Measurements from ENCODE around the gene UGT1A1.

Gene UGT1A1

DNA sequence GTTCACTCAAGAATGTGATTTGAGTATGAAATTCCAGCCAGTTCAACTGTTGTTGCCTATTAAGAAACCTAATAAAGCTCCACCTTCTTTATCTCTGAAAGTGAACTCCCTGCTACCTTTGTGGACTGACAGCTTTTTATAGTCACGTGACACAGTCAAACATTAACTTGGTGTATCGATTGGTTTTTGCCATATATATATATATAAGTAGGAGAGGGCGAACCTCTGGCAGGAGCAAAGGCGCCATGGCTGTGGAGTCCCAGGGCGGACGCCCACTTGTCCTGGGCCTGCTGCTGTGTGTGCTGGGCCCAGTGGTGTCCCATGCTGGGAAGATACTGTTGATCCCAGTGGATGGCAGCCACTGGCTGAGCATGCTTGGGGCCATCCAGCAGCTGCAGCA, at the start of gene UGT1A1:
TSS of gene UGT1A1 (plus strand) at position 228 of the 400 bp plus-strand sequence. CDS start at position 246, 18 bp downstream.
- no peak for TF ChIP-seq GATA2 (IDR thresholded peaks at IDR 0.05; ENCODE audit: low read depth, low read length)
- TF ChIP-seq GATA3 (IDR thresholded peaks at IDR 0.05; ENCODE audit: low read depth, low read length) = no peak

GRCh38 chr2:233711312-233712008, 48.6 kb upstream of the UGT1A1 start:
- TF ChIP-seq GATA2 (IDR thresholded peaks at IDR 0.05; ENCODE audit: low read depth, low read length) (no peak), GATA3 (IDR thresholded peaks at IDR 0.05; ENCODE audit: low read depth, low read length) (no peak)

DNA sequence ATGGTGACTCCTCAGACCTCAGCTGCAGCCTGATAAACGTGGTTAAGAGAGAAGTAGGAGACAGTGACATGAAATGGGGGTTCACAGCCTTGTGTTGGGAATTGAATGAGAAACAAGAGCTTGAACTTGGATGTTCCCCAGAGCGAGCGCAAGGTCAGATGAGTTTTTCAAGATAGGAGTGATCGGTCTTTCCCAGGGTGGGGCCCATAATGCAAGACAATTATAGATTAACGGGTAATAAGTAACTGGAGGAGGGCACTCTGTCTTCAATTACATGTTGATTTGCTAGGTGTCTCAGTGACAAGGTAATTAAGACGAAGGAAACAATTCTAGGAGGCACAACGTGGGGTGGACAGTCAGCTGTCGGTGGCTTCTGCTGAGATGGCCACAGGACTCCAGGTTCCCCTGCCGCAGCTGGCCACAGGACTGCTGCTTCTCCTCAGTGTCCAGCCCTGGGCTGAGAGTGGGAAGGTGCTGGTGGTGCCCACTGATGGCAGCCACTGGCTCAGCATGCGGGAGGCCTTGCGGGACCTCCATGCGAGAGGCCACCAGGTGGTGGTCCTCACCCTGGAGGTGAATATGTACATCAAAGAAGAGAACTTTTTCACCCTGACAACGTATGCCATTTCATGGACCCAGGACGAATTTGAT, 47.3 kb upstream of the UGT1A1 start, which contains the start of gene UGT1A5:
TSS of gene UGT1A5 (plus strand) at position 297 of the 651 bp plus-strand sequence. CDS start at position 382, 85 bp downstream.
- no peak for TF ChIP-seq GATA3 (IDR thresholded peaks at IDR 0.05; ENCODE audit: low read depth, low read length)
- TF ChIP-seq GATA2 (IDR thresholded peaks at IDR 0.05; ENCODE audit: low read depth, low read length) = no peak

GRCh38 chr2:233713262-233713615, 46.8 kb upstream of the UGT1A1 start:
- TF ChIP-seq GATA3 (IDR thresholded peaks at IDR 0.05; ENCODE audit: low read depth, low read length) (no peak), GATA2 (IDR thresholded peaks at IDR 0.05; ENCODE audit: low read depth, low read length) (no peak)

- TF ChIP-seq GATA3 (IDR thresholded peaks at IDR 0.05; ENCODE audit: low read depth, low read length) (no peak), GATA2 (IDR thresholded peaks at IDR 0.05; ENCODE audit: low read depth, low read length) (no peak)
These were observed 45.9 kb upstream of the UGT1A1 start for GRCh38 chr2:233714121-233714520.

GRCh38 chr2:233718552-233718951, 41.5 kb upstream of the UGT1A1 start, which contains the start of gene UGT1A4:
TSS of gene UGT1A4 (plus strand) at chr2:233718736. CDS start at chr2:233718821, 85 bp downstream.
- TF ChIP-seq GATA2 (IDR thresholded peaks at IDR 0.05; ENCODE audit: low read depth, low read length) = no peak
- no peak for TF ChIP-seq GATA3 (IDR thresholded peaks at IDR 0.05; ENCODE audit: low read depth, low read length)

GRCh38 chr2:233728723-233729301, 31.3 kb upstream of the UGT1A1 start, which contains the start of gene UGT1A3:
TSS of gene UGT1A3 (plus strand) at chr2:233729042. CDS start at chr2:233729127, 85 bp downstream.
- TF ChIP-seq GATA3 (IDR thresholded peaks at IDR 0.05; ENCODE audit: low read depth, low read length) (no peak), GATA2 (IDR thresholded peaks at IDR 0.05; ENCODE audit: low read depth, low read length) (no peak)

DNA sequence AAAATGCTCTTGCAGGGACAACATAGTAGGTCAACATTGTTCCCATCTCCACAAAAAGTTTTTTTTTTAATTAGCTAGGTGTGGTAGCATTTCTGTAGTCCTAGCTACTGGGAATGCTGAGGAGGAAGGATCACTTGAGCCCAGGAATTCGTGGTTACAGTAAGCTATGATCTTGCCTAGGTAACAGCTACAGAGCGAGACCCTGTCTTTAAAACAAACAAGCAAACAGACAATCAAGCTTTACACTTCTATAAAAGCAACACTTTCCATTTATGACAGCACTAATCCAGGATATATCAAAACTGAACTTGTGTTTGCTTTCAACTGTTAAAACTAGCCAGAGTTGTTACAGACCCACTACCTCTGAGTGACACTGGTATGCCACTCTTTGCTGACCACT, 19.2 kb upstream of the UGT1A1 start:
- TF ChIP-seq GATA3 (IDR thresholded peaks at IDR 0.05; ENCODE audit: low read depth, low read length) (no peak), GATA2 (IDR thresholded peaks at IDR 0.05; ENCODE audit: low read depth, low read length) (no peak)

DNA sequence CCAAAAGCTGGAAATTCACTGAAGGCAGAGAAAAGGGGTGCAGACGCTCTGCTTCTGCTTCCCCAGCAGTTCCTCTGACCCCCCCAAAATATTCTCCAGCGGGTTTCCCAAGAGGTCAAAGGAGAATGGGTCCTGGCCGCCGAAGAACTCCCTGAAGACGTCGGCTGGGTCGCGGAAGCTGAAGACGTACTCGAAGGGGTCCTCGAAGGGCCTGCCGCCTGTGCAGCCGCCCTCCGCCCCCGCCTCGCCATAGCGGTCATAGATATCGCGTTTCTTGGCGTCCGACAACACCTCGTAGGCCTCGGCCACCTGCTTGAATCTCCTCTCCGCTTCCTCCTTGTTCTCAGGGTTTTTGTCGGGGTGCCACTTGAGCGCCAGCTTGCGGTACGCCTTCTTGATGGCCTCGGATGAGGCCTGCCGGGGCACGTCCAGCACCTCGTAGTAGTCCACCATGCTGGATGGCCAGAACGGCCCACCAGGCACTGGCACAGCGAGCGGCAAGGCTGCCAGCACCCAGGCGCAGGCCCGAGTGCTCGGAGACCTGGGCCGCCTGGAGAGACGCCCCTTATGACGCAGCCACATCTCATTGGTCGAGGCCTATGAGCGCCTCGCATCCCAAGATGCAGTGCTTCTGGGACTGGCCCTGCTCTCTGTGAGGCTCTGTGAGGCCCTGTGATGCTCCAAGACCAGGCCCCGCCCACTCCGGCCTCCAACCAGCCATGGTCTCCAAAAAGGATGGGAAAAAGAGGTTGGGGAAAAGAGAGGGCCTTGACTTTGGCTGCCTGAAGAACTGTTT, 16.4 kb upstream of the UGT1A1 start:
- TF ChIP-seq GATA3 (IDR thresholded peaks at IDR 0.05; ENCODE audit: low read depth, low read length) = no peak
- TF ChIP-seq GATA2 (IDR thresholded peaks at IDR 0.05; ENCODE audit: low read depth, low read length) = no peak

DNA sequence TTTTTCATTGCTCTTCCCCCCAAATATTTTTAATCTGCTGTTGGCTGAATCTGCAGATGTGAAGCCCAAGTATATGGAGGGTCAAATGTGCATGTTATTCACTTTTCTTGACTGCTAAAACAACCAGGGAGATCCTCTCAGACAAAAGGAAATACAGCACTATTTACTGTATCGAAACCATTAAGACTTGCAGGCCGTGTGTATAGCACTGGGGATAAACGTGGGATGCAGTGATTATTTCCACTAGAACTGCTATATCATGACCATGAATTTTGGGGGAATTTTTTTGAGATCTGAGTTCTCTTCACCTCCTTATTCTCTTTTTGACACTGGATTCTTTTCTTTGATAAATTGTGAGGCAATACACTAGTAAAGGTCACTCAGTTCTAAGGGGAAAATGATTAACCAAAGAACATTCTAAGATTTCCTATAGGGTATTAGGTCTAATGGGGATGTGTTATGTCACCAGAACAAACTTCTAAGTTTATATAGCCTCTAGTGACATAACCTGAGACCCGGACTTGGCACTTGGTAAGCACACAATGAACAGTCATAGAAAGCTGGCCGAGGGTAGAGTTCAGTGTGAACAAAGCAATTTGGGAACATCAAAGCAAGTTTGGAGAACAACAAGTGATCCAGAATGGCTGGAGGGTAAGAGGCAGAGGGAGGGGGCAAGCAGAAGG, 14.9 kb upstream of the UGT1A1 start:
- no peak for TF ChIP-seq GATA2 (IDR thresholded peaks at IDR 0.05; ENCODE audit: low read depth, low read length)
- TF ChIP-seq GATA3 (IDR thresholded peaks at IDR 0.05; ENCODE audit: low read depth, low read length) = no peak

DNA sequence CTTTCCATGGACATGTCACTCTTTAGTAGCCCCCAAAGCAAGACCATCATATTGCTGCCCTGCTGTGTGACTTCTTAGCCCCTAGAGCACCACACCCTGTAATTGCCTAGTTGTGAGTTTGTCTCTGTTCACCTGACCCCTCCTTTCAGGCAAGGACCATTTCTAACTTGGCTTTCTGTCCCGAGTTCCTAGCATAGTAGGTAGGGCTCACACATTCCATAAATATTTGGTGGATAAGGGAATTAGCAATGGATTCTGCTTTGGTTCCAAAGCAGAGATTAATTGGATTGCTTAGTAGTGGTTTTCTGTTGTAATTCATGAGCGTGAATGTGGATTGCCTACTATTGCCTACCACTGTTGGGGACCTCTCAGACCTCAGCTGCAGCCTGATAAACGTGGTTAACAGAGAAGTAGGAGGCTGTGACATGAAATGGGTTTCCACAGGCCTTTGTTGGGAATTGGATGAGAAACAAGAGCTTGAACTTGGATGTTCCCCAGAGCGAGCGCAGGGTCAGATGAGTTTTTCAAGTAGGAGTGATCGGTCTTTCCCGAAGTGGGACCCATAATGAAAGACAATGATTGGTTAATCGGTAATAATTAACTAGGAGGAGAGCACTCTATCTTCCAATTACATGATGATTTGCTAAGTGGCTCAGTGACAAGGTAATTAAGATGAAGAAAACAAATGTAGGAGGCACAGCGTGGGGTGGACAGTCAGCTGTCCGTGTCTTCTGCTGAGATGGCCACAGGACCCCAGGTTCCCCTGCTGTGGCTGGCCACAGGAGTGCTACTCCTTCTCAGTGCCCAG, 13.4 kb upstream of the UGT1A1 start:
- TF ChIP-seq GATA3 (IDR thresholded peaks at IDR 0.05; ENCODE audit: low read depth, low read length) (no peak), GATA2 (IDR thresholded peaks at IDR 0.05; ENCODE audit: low read depth, low read length) (no peak)

- TF ChIP-seq GATA2 (IDR thresholded peaks at IDR 0.05; ENCODE audit: low read depth, low read length) = no peak
- no peak for TF ChIP-seq GATA3 (IDR thresholded peaks at IDR 0.05; ENCODE audit: low read depth, low read length)
These were observed 12.9 kb upstream of the UGT1A1 start for GRCh38 chr2:233747283-233747544.
